ENCODE results near the gene C4B.
"Not testable (repeated sequence)": the region's sequence is repeated elsewhere in the genome, so short reads cannot be mapped to it uniquely, and the experiment has no call there.

The C4B gene

DNA sequence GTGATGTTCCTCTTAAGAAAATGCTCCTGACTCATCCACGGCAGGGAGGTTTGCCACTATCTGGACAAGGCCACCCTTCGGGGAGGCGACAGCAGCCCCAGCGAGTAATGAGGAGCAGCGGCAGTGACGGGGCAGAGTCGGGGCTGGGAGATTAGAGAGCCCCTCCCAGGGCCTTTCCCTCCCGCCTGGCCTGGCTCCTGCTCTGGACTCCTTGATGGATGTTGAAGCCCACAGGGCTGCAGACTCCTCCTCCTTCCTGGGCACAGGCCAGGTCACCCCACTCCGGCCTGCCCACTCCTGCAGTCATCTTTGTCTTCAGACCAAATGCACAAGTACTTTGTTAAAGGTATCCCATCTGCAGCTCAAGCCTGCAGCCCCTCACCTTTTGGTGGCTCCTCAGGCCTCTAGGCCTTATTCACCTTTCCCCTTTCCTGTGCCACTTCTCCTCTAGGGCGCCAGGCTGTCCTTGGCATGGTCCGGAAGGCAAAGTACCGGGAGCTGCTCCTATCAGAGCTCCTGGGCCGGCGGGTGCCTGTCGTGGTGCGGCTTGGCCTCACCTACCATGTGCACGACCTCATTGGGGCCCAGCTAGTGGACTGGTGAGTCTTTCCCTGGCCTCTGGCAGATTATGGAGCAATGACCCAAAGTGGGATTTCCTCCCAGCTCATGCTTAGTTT is 1.5 kb upstream of the C4B start:
- H3K4me3 ChIP-seq (ENCODE audit: low read length); DNase-seq (ENCODE audit: low read depth, low spot score): not testable (repeated sequence)

DNA sequence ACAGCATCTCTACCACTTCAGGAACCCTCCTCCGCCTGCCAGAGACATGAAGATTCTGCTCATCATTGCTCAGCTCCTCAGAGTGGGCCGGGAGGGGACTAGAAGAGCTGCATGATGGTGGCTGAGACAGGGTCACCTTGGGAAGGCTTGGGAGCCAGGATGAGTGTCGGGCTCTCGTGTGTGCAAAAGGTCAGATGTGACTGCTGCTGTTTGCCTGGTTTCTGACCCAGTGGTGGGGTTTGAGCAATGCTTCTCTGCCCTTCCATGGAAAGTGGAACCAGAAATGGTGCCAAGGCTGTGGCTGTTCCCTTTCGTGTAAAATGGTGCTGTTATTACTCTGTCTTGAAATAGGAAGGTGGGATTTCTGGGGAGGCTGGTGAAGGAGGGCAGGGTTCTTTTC is 857 bp upstream of the C4B start:
- not testable (repeated sequence) for H3K4me3 ChIP-seq (ENCODE audit: low read length); DNase-seq (ENCODE audit: low read depth, low spot score)

DNA sequence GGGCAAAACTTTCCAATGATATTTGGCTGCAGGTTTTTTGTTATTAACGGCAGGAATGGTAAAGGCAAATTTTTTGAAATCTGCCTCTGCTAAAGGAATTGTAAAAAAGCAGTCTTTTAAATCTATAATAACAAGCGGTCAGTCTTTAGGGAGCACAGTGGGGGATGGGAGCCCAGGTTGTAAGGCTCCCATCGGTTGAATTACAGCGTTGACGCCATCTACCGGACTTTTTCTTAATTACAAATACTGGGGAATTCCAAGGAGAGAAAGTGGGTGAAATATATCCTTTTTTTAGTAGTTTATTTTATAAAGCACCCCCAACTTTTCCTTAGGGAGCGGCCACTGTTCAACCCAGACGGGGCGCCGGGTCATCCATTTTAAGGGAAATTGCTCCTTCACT is 7.5 kb downstream of the C4B start:
- not testable (repeated sequence) for H3K4me3 ChIP-seq (ENCODE audit: low read length); DNase-seq (ENCODE audit: low read depth, low spot score)

DNA sequence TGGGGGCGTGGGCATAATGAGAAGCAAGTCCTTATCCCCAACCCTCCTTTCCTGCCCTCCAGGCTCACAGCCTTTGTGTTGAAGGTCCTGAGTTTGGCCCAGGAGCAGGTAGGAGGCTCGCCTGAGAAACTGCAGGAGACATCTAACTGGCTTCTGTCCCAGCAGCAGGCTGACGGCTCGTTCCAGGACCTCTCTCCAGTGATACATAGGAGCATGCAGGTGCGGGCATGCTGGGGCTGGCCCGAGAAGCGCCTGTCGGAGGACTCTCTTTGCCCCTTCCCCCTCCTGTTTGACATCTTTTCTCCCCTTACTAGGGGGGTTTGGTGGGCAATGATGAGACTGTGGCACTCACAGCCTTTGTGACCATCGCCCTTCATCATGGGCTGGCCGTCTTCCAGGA is 14.0 kb downstream of the C4B start:
- not testable (repeated sequence) for H3K4me3 ChIP-seq (ENCODE audit: low read length); DNase-seq (ENCODE audit: low read depth, low spot score)

DNA sequence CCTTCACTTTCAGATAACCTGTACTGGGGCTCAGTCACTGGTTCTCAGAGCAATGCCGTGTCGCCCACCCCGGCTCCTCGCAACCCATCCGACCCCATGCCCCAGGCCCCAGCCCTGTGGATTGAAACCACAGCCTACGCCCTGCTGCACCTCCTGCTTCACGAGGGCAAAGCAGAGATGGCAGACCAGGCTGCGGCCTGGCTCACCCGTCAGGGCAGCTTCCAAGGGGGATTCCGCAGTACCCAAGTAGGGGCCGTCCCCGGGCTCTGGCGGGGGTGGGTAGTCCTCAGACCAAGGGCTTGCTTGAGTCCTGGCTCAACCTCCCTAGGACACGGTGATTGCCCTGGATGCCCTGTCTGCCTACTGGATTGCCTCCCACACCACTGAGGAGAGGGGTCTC is 15.0 kb downstream of the C4B start:
- DNase-seq (ENCODE audit: low read depth, low spot score); H3K4me3 ChIP-seq (ENCODE audit: low read length): not testable (repeated sequence)

DNA sequence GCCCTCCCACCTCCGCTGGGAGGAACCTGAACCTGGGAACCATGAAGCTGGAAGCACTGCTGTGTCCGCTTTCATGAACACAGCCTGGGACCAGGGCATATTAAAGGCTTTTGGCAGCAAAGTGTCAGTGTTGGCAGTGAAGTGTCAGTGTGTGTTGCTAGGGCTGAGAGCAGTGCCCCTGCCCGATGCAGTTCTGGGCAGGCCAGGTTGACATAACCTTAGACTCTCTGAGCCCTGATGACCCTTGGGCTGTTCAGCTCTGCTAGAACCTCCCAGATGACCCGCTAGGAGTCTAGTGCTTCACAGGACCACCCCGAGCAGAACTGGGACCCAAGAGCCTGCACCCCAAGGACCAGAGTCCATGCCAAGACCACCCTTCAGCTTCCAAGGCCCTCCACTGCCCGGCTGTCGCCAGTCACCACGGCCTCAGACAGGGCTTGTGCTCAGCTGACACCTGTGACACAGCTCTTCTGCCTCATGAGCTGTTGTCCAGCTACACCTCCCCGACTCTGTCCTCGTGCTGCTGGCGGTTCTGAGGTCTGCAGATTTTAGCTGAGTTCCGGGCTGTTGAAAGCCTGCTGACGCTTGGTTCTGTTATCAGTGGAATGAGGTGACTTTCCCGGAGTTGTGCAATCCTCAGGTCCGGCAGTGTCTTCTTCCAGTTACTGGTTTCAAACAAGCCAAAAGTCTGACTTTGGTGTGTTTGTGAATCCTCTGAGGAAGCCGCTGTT is 20.9 kb downstream of the C4B start:
- not testable (repeated sequence) for H3K4me3 ChIP-seq (ENCODE audit: low read length); DNase-seq (ENCODE audit: low read depth, low spot score)

DNA sequence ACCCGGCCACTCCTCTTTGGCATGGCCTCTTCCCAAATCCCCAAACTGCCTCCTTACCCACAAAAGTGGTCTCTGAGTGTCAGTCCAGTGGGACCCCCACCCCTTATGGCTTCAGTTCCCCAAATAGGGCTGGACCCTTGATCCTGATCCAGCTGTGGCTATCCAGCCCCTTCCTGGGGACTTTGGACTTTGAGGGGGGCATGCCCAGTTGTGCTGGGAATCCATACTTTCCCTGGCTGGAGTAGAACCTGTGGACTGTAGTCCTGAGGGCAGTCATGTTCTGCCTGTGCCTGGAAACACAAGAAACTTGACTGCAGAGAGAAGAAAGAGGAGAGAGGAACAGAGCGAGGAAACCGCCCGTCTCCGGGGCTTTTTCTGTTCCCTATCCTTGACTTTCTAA is 22.5 kb downstream of the C4B start:
- not testable (repeated sequence) for H3K4me3 ChIP-seq (ENCODE audit: low read length); DNase-seq (ENCODE audit: low read depth, low spot score)

DNA sequence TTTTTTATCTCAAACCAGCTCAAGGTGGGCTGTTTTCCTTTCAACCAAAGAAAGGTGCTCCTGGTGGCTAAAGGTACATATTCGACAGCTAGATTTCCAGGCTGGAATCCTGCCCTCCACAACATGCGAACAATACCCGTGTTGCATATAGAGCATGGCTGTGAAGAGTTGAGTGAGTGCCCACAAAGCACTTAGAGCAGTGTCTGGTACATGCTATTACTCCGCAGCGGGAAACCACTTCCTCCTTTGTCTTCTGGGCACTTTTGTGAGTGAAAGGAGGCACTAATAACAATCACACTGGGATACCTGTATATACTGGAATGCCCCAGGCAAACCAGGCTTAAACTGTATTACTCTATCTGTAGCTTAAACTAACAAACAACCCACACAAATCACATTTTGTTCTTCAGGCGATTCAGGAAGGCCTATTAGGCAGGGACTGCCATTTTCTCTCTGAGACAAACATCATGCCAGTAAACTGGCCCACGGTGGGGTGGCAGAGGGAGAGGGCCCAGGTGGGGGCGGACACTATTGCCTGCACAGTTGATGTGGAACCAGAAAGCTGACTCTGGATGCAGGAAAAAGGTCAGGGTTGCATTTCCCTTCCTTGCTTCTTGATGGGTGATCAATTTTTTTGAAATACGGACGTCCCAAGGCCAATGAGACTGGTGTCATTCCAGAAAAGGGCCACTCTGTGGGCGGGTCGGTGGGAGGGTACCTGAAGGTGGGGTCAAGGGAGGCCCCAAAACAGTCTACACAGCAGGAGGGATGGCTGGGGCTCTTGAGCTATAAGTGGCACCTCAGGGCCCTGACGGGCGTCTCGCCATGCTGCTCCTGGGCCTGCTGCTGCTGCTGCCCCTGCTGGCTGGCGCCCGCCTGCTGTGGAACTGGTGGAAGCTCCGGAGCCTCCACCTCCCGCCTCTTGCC is 23.3 kb downstream of the C4B start, which contains the start of gene CYP21A2:
Gene CYP21A2 (plus strand): TSS at position 818 of the 927 bp plus-strand sequence. CDS start 8 bp downstream, at position 826.
- not testable (repeated sequence) for H3K4me3 ChIP-seq (ENCODE audit: low read length); DNase-seq (ENCODE audit: low read depth, low spot score)

DNA sequence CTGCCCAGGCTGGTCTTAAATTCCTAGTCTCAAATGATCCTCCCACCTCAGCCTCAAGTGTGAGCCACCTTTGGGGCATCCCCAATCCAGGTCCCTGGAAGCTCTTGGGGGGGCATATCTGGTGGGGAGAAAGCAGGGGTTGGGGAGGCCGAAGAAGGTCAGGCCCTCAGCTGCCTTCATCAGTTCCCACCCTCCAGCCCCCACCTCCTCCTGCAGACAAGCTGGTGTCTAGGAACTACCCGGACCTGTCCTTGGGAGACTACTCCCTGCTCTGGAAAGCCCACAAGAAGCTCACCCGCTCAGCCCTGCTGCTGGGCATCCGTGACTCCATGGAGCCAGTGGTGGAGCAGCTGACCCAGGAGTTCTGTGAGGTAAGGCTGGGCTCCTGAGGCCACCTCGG is 24.3 kb downstream of the C4B start:
- not testable (repeated sequence) for DNase-seq (ENCODE audit: low read depth, low spot score); H3K4me3 ChIP-seq (ENCODE audit: low read length)

DNA sequence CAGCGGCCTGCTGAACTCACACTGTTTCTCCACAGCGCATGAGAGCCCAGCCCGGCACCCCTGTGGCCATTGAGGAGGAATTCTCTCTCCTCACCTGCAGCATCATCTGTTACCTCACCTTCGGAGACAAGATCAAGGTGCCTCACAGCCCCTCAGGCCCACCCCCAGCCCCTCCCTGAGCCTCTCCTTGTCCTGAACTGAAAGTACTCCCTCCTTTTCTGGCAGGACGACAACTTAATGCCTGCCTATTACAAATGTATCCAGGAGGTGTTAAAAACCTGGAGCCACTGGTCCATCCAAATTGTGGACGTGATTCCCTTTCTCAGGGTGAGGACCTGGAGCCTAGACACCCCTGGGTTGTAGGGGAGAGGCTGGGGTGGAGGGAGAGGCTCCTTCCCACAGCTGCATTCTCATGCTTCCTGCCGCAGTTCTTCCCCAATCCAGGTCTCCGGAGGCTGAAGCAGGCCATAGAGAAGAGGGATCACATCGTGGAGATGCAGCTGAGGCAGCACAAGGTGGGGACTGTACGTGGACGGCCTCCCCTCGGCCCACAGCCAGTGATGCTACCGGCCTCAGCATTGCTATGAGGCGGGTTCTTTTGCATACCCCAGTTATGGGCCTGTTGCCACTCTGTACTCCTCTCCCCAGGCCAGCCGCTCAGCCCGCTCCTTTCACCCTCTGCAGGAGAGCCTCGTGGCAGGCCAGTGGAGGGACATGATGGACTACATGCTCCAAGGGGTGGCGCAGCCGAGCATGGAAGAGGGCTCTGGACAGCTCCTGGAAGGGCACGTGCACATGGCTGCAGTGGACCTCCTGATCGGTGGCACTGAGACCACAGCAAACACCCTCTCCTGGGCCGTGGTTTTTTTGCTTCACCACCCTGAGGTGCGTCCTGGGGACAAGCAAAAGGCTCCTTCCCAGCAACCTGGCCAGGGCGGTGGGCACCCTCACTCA is 25.0 kb downstream of the C4B start:
- H3K4me3 ChIP-seq (ENCODE audit: low read length); DNase-seq (ENCODE audit: low read depth, low spot score): not testable (repeated sequence)

DNA sequence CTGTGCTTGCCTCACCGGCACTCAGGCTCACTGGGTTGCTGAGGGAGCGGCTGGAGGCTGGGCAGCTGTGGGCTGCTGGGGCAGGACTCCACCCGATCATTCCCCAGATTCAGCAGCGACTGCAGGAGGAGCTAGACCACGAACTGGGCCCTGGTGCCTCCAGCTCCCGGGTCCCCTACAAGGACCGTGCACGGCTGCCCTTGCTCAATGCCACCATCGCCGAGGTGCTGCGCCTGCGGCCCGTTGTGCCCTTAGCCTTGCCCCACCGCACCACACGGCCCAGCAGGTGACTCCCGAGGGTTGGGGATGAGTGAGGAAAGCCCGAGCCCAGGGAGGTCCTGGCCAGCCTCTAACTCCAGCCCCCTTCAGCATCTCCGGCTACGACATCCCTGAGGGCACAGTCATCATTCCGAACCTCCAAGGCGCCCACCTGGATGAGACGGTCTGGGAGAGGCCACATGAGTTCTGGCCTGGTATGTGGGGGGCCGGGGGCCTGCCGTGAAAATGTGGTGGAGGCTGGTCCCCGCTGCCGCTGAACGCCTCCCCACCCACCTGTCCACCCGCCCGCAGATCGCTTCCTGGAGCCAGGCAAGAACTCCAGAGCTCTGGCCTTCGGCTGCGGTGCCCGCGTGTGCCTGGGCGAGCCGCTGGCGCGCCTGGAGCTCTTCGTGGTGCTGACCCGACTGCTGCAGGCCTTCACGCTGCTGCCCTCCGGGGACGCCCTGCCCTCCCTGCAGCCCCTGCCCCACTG is 25.9 kb downstream of the C4B start:
- H3K4me3 ChIP-seq (ENCODE audit: low read length); DNase-seq (ENCODE audit: low read depth, low spot score): not testable (repeated sequence)

DNA sequence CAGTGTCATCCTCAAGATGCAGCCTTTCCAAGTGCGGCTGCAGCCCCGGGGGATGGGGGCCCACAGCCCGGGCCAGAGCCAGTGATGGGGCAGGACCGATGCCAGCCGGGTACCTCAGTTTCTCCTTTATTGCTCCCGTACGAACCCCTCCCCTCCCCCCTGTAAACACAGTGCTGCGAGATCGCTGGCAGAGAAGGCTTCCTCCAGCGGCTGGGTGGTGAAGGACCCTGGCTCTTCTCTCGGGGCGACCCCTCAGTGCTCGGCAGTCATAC is 26.4 kb downstream of the C4B start:
- H3K4me3 ChIP-seq (ENCODE audit: low read length); DNase-seq (ENCODE audit: low read depth, low spot score): not testable (repeated sequence)

DNA sequence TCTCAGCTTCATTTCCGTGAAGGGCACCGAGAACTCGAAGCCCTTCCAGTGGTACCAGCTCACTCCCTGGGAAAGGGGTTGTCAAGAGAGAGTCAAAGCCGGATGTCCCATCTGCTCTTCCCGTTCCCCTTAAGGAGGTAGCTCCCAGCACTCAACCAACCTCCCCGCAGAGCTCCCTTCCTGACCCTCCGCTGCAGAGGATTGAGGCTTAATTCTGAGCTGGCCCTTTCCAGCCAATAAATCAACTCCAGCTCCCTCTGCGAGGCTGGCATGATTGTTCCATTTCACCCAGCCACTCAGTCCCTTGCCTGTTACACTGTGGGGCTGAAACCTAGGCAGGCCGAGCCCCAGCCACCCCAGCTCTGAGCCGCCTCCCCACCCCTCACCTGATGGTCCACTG is 26.8 kb downstream of the C4B start:
- not testable (repeated sequence) for DNase-seq (ENCODE audit: low read depth, low spot score); H3K4me3 ChIP-seq (ENCODE audit: low read length)

DNA sequence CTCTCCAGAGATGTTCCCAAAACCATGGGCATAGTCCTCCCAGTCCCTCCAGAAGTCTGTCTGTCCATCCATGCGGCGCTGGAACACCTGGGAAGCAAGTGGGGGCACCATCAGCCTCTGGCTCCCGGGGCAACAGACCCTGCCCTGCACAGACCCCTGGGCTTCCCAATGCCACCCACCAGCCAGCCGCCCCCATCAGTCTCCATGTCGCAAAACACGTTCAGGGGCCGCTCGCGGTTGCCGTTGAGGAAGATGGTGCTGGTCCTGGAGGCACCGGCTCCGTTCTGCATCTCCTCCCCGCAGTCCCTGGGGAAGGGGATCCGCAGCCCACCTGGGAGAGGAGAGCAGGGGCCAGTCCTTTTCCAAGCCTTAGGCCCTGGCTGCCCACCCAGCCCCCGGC is 27.7 kb downstream of the C4B start:
- not testable (repeated sequence) for H3K4me3 ChIP-seq (ENCODE audit: low read length); DNase-seq (ENCODE audit: low read depth, low spot score)

DNA sequence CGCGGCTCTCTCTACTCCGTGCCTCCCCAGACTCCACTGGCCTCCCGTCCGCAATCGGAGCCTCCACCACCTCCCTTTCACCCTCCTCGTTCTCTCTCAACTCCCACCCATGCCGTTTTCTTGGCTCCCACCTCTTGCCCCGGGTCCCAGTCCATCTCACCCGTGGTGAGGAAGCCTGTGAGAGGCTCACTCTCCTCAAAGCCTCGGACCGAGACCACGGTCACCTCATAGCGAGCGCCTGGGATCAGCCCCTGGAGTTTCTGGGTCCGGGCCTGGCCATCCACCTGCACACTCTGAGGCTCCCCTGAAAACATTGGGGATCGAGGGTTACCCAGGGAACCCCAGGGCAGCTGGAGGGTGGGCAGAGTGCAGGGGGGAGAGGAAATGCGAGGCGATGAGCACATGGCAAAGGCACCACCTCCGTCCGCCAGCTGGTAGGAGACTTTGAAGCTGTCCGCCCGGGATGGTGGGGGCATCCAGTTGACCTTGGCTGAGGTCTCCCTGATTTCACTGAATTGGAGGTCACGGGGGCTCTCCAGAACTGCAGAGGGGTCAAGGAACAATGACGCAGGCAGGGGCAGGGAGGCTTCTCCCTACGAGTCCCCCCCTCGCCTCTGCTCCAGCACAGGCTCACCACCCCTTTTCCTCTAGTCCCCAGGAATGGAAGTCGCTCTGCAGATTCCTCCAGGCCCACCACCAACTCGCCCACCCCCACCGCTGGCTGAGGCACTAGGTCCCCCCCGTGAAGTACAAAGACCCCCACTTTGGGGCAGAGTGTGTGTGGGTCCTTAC is 29.2 kb downstream of the C4B start:
- not testable (repeated sequence) for DNase-seq (ENCODE audit: low read depth, low spot score); H3K4me3 ChIP-seq (ENCODE audit: low read length)

DNA sequence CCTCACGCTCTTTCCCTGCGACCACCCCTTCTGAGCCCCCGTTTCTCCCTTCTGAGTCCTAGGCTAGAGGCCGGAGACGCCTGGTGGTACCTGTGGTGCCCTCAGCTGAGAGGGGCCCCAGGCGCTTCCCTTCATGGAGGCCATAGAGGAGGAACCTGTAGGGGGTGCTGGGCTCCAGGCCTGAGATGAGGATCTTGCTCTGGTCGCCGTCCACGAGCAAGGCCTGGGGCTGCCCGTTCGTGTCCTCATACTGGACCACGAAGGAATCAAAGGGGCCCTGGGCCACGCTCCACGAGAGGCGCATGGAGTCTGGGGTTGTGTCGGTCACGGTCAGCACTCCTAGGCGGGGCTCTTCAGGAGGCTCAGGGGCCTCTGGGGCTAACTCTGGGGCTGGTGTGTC is 30.3 kb downstream of the C4B start:
- H3K4me3 ChIP-seq (ENCODE audit: low read length); DNase-seq (ENCODE audit: low read depth, low spot score): not testable (repeated sequence)

DNA sequence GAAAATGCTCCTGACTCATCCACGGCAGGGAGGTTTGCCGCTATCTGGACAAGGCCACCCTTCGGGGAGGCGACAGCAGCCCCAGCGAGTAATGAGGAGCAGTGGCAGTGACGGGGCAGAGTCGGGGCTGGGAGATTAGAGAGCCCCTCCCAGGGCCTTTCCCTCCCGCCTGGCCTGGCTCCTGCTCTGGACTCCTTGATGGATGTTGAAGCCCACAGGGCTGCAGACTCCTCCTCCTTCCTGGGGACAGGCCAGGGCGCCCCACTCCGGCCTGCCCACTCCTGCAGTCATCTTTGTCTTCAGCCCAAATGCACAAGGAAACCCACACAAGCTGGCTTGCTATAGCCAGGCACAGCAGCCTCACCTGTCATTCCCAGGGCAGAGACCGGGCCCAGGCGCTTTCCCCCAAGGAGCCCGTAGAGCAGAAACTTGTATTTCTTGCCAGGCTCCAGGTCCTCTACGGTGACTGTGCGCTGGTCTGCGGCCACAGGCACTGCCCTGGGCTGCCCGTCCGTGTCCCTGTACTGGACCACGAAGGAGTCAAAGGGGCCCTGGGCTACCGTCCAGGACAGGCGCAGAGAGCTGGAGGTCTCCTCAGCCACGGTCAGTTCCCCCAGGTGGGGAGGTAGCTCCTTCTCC is 31.3 kb downstream of the C4B start:
- no peak overlapping the region for H3K4me3 ChIP-seq (ENCODE audit: low read length)
- DNase-seq (ENCODE audit: low read depth, low spot score), result no peak
